B cell (primary cell): Measurements from ENCODE around the gene TTLL11. TPM values are rescaled to one million over a fixed set of nuclear protein-coding genes. Genes with fewer than 3 reads are reported as not detected.

Experiments
- ATAC-seq: fragments of 200-7000 bp; cut with Tn5 transposase; one replicate; pipeline ENCODE4 v1.10.0; 2021; ENCODE audit warnings: low read depth, mild to moderate bottlenecking, moderate number of reproducible peaks, moderate library complexity
- CTCF ChIA-PET: fragments of 350-600 bp; sonication (Branson Sonifier 250); formaldehyde crosslinking; loops from one replicate; lab custom pipeline; 2021; ENCODE audit warnings: antibody characterized with exemption, inconsistent platforms; lab: Charles Lee
- POLR2A ChIA-PET: fragments of 350-600 bp; sonication (Branson Sonifier 250); formaldehyde crosslinking; loops from one replicate; lab custom pipeline; 2021; ENCODE audit warnings: antibody characterized with exemption; lab: Charles Lee
- DNase-seq: peaks from one replicate; pipeline ENCODE4 v3.0.0; 2013
- H2AFZ ChIP-seq: 2 replicates; pipeline ENCODE4 v1.6.1; 2012; ENCODE audit warnings: mild to moderate bottlenecking, low read depth, low read length; ENCODE audit not compliant: insufficient read depth, poor library complexity, severe bottlenecking
- H3K27ac ChIP-seq, 2 donors: 1 replicate in 1 of 2; 2 replicates in 1 of 2; pipeline ENCODE4 v1.5.1; 2012 to 2013; ENCODE audit warnings: low read length in 2 of 2, mild to moderate bottlenecking in 2 of 2, moderate library complexity in 1 of 2
- H3K27me3 ChIP-seq, 4 experiments: fragments of 200-600 bp in 1 of 4; sonication (generic) in 1 of 4; replicated peaks in 1 of 4; 1 replicate in 2 of 4; 2 replicates in 2 of 4; pipeline versions ENCODE4 v1.6.1 to v1.7.0; 2013 to 2016; ENCODE audit warnings: low read length in 3 of 4, mild to moderate bottlenecking in 2 of 4, mixed read lengths in 1 of 4, moderate library complexity in 1 of 4; ENCODE audit not compliant: insufficient read depth in 4 of 4, control insufficient read depth in 3 of 4; ENCODE audit errors: control extremely low read depth in 1 of 4
- H3K36me3 ChIP-seq, 2 experiments: replicated peaks in 1 of 2; 1 replicate in 1 of 2; 2 replicates in 1 of 2; pipeline versions ENCODE4 v1.6.1 to v1.7.1; 2013; ENCODE audit warnings: low read length in 1 of 2; ENCODE audit not compliant: insufficient read depth in 2 of 2, control insufficient read depth in 1 of 2; ENCODE audit errors: control extremely low read depth in 1 of 2, extremely low read depth in 1 of 2
- H3K4me1 ChIP-seq, 2 donors: fragments of 200-600 bp in 1 of 2; sonication (generic) in 1 of 2; 1 replicate in 1 of 2; 2 replicates in 1 of 2; pipeline versions ENCODE4 v1.5.1 to v1.6.1; 2013 to 2017; ENCODE audit warnings: low read length in 2 of 2; ENCODE audit not compliant: control insufficient read depth in 2 of 2, insufficient read depth in 2 of 2
- H3K4me2 ChIP-seq: replicated peaks from 2 replicates; pipeline ENCODE3; 2012; ENCODE audit warnings: mild to moderate bottlenecking, low read depth, low read length; ENCODE audit not compliant: poor library complexity, severe bottlenecking
- H3K4me3 ChIP-seq, 5 experiments: fragments of 200-600 bp in 1 of 5; sonication (generic) in 1 of 5; 1 replicate in 3 of 5; 2 replicates in 2 of 5; pipeline versions ENCODE4 v1.5.1 to v1.7.0; 2011 to 2016; ENCODE audit warnings: low read length in 4 of 5, mild to moderate bottlenecking in 4 of 5, low read depth in 2 of 5, control low read depth in 1 of 5, moderate library complexity in 1 of 5; ENCODE audit not compliant: insufficient read depth in 1 of 5; ENCODE audit errors: control extremely low read depth in 1 of 5, extremely low read depth in 1 of 5
- H3K79me2 ChIP-seq: fragments of 200-600 bp; sonication (generic); one replicate; pipeline ENCODE4 v1.6.0; 2016; ENCODE audit warnings: low read length; ENCODE audit not compliant: control insufficient read depth, insufficient read depth
- H3K9ac ChIP-seq: fragments of 200-600 bp; sonication (generic); 2 replicates; pipeline ENCODE4 v1.6.1; 2017; ENCODE audit warnings: mild to moderate bottlenecking, low read length, moderate library complexity
- H3K9me3 ChIP-seq, 3 donors: one replicate each; pipeline versions ENCODE4 v1.6.1 to v1.7.1; 2013; ENCODE audit warnings: low read length in 2 of 3; ENCODE audit not compliant: control insufficient read depth in 2 of 3, insufficient read depth in 1 of 3; ENCODE audit errors: control extremely low read depth in 1 of 3
- H4K20me1 ChIP-seq: 2 replicates; pipeline ENCODE4 v1.6.0; 2012; ENCODE audit warnings: mild to moderate bottlenecking, low read length; ENCODE audit not compliant: insufficient read depth, control insufficient read depth, poor library complexity, severe bottlenecking
- H3K27ac Mint-ChIP-seq: one replicate; pipeline ENCODE4 v1.8.0; 2021; ENCODE audit warnings: mixed read lengths
- H3K27me3 Mint-ChIP-seq: one replicate; pipeline ENCODE4 v1.8.0; 2021; ENCODE audit warnings: mixed read lengths
- H3K4me1 Mint-ChIP-seq: one replicate; pipeline ENCODE4 v1.8.0; 2021; ENCODE audit warnings: mixed read lengths
- H3K4me3 Mint-ChIP-seq: one replicate; pipeline ENCODE4 v1.8.0; 2021; ENCODE audit warnings: mixed read lengths
- H3K9me3 Mint-ChIP-seq: one replicate; pipeline ENCODE4 v1.8.0; 2022; ENCODE audit warnings: mixed read lengths; ENCODE audit not compliant: insufficient read depth
- CTCF ChIP-seq: fragments of 200-600 bp; IDR thresholded peaks from one replicate; pipeline ENCODE4 v1.8.0; 2022; ENCODE audit warnings: antibody characterized with exemption, mild to moderate bottlenecking
- EZH2 ChIP-seq: IDR thresholded peaks from 2 replicates; pipeline ENCODE4 v1.6.1; 2012; ENCODE audit warnings: borderline replicate concordance, low read depth, mild to moderate bottlenecking, moderate library complexity, low read length; ENCODE audit not compliant: insufficient read depth, poor library complexity, severe bottlenecking
- WGBS: methylation state at CpG from one replicate; pipeline ENCODE4 v1.1.5; 2013; ENCODE audit warnings: missing lambda C conversion rate; ENCODE audit not compliant: insufficient coverage; 5-methylcytosine and 5-hydroxymethylcytosine counted together
- intact Hi-C: fragments of 100-400 bp; cut with micrococcal nuclease; formaldehyde crosslinking; loops from one replicate; pipeline ENCODE4 v1.10.0; 2022
- polyA plus RNA-seq: library from polyadenylated mRNA; depleted of rRNA; stranded (reverse); fragments of >200 nt; gene quantifications from 2 replicates; pipeline ENCODE4 v1.2.3, GENCODE V29; 2012
- total RNA-seq, 2 donors: library from RNA; stranded (reverse); fragments of 120-200 nt in 1 of 2; gene quantifications; 1 replicate in 1 of 2; 2 replicates in 1 of 2; pipeline versions ENCODE4 v1.2.3 to v1.2.4, GENCODE V29; 2013 to 2022

TTLL11 gene
- total and polyA plus RNA-seq, 2 donors (not counting 1 experiment from before 2014, with no cell fraction given) = 3.6 to 3.8 TPM

- no peaks in the 10 kb centered on the region for H3K79me2 ChIP-seq
- H3K4me3 ChIP-seq = no peak overlapping the region
- Mint-ChIP-seq H3K27me3 (no peaks in the 10 kb centered on the region), H3K4me1 (no peaks in the 10 kb centered on the region), H3K4me3 (no peak overlapping the region), H3K9me3 (no peaks in the 10 kb centered on the region), H3K27ac (no peak overlapping the region)
- WGBS = no CpG with 5 or more reads among the region's 5 CpGs
- no peak for DNase-seq
- H3K36me3 ChIP-seq = no peaks in the 10 kb centered on the region
- H3K4me1 ChIP-seq = no peaks in the 10 kb centered on the region
- CTCF ChIA-PET = interaction anchor here (1.1 kb wide), 1 partner anchor 377 kb away, joined by 3 read pairs; no protein-coding TSS in a partner anchor
- POLR2A ChIA-PET = no interaction called here
- intact Hi-C loops = no loop called here
- no peak overlapping the region for H3K27ac ChIP-seq
- TF ChIP-seq CTCF = no peak
- no peak for TF ChIP-seq EZH2
- H3K9ac ChIP-seq = no peak overlapping the region
- H3K27me3 ChIP-seq = no peaks in the 10 kb centered on the region
- H3K9me3 ChIP-seq = no peaks in the 10 kb centered on the region
- no peak overlapping the region for H2AFZ ChIP-seq
- ATAC-seq = no peak
- H3K4me2 ChIP-seq = no peak overlapping the region
- no peaks in the 10 kb centered on the region for H4K20me1 ChIP-seq
These were observed 166.0 kb downstream of the TTLL11 start for GRCh38 chr9:121927081-121927480.

- Histone ChIP-seq H3K79me2 (no peaks in the 10 kb centered on the region), H3K4me2 (no peak overlapping the region), H3K27ac (no peak overlapping the region), H3K27me3 (no peaks in the 10 kb centered on the region), H3K36me3 (no peaks in the 10 kb centered on the region), H3K9ac (no peak overlapping the region), H4K20me1 (no peaks in the 10 kb centered on the region), H3K4me1 (no peaks in the 10 kb centered on the region), H3K9me3 (no peaks in the 10 kb centered on the region), H2AFZ (no peak overlapping the region), H3K4me3 (no peak overlapping the region)
- ATAC-seq (no peak), DNase-seq (no peak)
- no peak for TF ChIP-seq CTCF
- TF ChIP-seq EZH2 = no peak
- no peak overlapping the region for H3K4me3 Mint-ChIP-seq
- intact Hi-C loops = no loop called here
- no peaks in the 10 kb centered on the region for H3K9me3 Mint-ChIP-seq
- WGBS = 97% methylated on average over 10 of the region's 10 CpGs
- no peak overlapping the region for H3K27ac Mint-ChIP-seq
- POLR2A ChIA-PET = no interaction called here
- no peaks in the 10 kb centered on the region for H3K27me3 Mint-ChIP-seq
- peaks cover 2% of the 10 kb centered on the region for H3K4me1 Mint-ChIP-seq
- CTCF ChIA-PET = interaction anchor here (1.1 kb wide), 1 partner anchor 376 kb away, joined by 3 read pairs; no protein-coding TSS in a partner anchor
These were observed 166.7 kb downstream of the TTLL11 start for GRCh38 chr9:121926351-121926801.
